SKM-1 treated with dmso at 0.1 percent for 144 hours (cell line): ENCODE results near the gene GPR32.
"Not testable (repeated sequence)": the region's sequence is repeated elsewhere in the genome, so short reads cannot be mapped to it uniquely, and the experiment has no call there.

Experiments
- DNase-seq: peaks from one replicate; lab custom pipeline; 2025; ENCODE audit not compliant: unreplicated experiment; lab: John Stamatoyannopoulos, UW

The GPR32 gene, protein sequence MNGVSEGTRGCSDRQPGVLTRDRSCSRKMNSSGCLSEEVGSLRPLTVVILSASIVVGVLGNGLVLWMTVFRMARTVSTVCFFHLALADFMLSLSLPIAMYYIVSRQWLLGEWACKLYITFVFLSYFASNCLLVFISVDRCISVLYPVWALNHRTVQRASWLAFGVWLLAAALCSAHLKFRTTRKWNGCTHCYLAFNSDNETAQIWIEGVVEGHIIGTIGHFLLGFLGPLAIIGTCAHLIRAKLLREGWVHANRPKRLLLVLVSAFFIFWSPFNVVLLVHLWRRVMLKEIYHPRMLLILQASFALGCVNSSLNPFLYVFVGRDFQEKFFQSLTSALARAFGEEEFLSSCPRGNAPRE

GRCh38 chr19:50770164-50770563 lies at the start of gene GPR32:
Gene GPR32, plus strand, starts transcription at chr19:50770464. Its CDS starts 137 bp downstream, at chr19:50770601.
- not testable (repeated sequence) for DNase-seq

GRCh38 chr19:50720921-50721381 lies 49.3 kb upstream of the GPR32 start:
- peak; percentile 25 for DNase-seq

DNA sequence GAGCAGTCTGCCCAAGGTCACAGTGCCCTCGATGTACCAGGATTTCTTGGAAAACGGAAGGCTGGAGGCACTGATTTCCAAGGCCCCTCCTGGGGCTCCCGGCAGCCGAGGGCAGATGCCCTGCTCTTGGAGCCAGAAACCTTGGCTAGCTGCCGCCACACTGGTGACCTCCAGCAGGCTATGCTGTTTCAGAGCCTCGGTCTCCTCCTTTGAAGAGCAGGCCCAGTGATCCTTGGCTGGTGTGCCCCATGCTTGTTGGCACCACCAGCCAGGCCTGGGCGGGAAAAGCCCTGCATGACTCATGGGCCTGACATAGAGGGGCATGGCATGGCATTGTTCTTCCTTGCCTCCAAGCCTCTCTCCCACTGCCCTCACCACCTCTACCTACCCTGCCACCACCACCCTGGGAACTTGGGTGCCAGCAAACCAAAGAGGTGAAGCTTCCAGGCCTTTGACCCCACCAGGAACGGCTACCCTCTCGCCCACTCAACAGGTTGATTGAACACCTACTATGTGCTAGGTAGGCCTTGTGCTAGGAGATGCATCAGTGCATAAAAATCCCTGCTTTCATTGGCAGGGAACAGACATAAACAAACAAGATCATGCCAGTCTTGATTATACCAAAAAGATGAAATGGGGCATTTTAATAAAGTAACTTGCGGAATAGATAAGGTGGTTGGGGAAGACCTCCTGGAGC lies 48.7 kb upstream of the GPR32 start:
- no peak for DNase-seq

DNA sequence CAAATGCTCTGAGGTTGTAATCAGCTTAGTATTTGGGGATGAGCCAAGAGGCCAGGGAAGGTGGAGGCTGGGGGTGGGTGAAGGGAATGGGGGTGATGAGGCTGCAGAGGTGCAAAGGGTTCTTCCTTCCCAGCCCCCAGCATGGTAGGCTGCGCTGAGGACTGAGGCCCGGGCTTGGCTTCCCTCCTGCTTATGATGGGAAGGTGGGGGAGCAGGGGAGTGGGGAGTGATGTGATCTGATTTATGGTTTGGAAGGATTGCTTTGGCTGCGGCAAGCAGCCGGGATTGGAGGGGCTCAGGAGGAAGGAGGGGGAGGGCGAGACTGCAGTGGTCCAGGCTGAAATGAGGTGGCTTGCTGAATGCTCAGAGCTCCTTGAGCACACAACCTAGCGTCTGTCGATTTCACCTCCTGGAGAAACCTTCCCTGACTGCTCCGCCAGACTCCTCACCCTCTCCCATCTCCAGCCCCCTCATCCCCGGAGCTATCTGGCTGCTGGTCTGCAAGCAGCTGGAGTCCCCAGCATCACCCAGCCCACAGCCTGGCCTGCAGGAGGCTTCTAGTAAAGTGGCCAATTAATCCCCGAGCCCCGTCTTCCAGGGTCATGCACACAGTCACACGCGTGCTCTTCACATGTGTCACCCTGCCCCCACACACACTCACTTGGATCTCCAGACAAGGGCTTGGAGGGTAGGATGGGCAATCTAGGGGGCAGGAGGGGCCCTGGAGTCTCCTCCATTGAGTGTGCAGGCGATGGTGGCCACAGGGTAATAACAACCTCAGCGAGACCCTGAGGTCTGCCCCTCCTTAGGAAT lies 47.9 kb upstream of the GPR32 start:
- no peak for DNase-seq

DNA sequence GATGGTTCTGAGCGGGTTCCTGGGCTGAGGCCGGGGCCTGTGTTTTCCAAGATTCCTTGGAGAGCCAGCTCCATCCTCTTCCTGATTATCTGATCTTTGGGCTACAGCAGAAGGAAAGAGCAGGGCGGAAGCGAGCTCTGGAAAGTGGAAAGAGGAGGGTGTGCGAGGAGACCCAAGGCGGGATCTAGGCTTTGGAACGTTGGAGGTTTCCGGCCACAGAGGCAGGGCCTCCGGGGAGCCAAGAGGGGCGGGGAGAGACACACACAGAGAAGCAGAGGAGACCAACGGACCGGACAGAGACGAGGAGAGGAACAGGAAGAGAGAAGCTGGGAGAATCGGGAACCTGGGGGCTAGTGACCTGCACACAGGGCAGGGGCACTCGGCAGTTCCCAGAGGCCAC lies 47.2 kb upstream of the GPR32 start, which contains the start of gene CLEC11A:
TSS of gene CLEC11A (plus strand) at position 296 of the 400 bp plus-strand sequence. CDS start 162 bp downstream, outside the sequence.
- peak; percentile 60 for DNase-seq

GRCh38 chr19:50723735-50724521 lies 46.3 kb upstream of the GPR32 start:
- DNase-seq, result no peak

DNA sequence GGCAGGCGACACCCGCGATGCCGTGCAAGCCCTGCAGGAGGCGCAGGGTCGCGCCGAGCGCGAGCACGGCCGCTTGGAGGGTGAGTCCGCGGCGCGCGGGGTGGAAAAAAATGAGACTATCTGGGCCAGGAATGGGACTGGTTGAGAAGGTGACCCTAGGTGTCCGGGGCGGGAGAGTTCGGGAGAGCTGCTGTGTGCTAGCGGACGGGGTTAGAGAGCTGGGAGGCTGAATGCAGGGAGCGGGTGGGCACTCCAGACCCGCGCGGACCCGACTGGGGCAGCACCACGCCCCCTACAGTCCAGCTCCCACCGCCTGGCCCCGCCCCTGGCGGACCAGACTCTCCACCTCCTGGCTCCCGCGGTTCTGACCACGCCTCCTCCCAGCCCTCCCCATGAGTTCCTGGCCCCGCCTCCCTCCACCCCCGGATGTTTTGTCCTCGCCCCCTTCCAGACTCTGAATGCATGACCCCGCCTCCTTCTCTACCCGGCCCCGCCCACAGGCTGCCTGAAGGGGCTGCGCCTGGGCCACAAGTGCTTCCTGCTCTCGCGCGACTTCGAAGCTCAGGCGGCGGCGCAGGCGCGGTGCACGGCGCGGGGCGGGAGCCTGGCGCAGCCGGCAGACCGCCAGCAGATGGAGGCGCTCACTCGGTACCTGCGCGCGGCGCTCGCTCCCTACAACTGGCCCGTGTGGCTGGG lies 45.6 kb upstream of the GPR32 start:
- DNase-seq, result peak; percentile 84

DNA sequence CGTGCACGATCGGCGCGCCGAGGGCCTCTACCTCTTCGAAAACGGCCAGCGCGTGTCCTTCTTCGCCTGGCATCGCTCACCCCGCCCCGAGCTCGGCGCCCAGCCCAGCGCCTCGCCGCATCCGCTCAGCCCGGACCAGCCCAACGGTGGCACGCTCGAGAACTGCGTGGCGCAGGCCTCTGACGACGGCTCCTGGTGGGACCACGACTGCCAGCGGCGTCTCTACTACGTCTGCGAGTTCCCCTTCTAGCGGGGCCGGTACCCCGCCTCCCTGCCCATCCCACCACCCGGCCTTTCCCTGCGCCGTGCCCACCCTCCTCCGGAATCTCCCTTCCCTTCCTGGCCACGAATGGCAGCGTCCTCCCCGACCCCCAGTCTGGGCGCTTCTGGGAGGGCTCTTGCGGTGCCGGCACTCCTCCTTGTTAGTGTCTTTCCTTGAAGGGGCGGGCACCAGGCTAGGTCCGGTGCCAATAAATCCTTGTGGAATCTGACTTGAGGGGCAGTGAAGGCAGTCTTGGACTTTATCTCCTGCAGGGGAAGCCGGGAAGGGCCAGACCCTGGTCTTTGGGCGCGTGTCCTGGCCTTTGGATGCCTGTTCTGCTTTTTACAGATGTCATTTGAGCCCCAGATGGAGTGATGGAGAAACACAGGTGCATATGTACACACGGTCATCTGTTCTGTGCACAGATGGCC lies 44.9 kb upstream of the GPR32 start:
- DNase-seq, result no peak

- DNase-seq, result no peak
Observed at GRCh38 chr19:50725911-50726230, 44.4 kb upstream of the GPR32 start.

DNA sequence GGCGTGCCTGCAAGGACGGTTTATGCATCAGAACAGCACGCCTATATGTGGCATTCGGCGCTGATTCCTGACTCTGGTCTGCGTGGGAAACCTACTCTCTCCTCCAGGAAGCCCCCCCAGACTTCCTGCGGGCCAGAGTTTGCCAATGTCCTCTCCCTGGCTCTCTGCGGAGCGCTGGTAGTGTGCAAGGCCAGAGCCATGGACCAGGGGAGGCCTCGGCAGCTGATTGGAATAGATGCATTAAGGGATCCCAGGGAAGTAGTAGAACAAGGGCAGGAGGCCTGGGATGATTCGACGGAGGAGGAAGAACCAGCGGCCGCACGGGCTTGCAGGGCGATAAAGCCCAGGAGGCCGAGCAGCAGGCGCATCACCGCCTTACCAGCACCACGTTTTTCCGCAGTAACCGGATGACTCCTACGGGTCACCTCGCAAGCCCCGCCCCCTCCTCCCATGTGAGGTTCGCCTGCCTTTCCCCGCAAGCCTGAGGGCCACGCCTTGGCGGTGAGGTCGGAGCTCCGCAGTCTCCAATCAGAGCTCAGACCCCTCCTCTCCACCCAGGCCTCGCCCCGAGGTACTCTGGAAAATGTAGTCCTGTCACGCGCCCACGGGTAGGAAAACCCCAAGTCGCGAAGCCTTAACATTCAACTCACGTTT lies 42.1 kb upstream of the GPR32 start:
- DNase-seq, result no peak

DNA sequence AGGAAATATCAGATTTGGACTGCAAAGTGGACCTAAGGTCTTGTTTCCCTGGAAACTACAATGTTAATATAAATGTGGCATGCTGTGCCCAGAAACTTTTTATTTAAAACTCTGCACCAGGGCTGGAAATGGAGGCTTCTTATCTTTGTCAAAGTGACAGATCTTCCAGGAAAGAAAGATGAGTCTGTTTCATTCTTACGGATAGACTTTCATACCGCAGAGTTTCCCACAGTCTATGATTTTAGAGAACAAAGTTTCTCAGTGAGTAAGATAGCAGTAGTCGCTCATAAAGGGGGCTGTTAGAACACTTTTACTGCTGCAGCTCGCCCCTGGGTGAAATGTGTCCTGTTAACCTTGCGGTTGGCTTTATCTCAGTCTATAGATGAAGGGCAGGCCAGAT lies 40.4 kb upstream of the GPR32 start:
- DNase-seq, result no peak

DNA sequence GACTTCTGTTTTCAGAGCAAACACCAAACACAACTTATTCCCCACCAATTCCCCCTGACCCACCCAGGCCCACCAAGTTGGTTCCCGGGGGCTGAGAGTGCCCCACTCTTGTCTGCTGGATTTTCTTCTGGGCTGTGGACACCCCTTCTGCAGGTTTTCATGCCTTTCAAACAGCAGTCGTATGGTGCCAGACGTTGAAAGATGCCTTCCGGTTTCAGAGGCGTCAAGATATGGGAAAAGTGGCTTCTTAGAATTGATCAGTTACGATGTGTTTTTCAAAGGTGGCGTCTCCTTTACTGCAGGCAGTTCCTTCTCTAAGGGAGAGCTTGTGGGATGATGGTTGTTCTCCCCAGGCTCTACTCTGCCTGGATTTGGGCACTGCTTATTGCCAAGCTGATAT lies 34.4 kb upstream of the GPR32 start:
- DNase-seq, result no peak

DNA sequence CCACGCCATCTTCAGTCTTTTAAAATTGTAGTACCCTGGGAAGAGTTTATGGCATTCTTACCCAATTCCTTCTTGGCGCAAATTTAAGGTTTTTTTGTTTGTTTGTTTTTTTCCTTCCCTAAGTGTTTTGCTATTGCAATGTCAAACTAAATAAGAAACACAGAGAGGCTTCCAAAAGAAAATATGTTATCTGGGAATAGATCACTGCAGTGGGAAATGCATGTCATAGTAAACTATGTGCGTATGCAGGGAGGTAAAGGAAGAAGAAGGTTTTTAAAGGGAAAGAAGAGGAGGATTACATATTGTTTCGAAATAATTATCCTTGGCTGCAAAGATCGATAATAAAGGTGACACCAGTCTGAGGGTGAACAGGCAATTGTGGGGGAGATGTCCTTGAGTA lies 33.9 kb upstream of the GPR32 start:
- DNase-seq, result no peak

- no peak for DNase-seq
Observed at GRCh38 chr19:50739132-50739913, 30.9 kb upstream of the GPR32 start.

GRCh38 chr19:50739914-50740426 lies 30.3 kb upstream of the GPR32 start:
- no peak for DNase-seq

- DNase-seq, result no peak
Observed at GRCh38 chr19:50741179-50741933, 28.9 kb upstream of the GPR32 start.

- no peak for DNase-seq
Observed at GRCh38 chr19:50743537-50743936, 26.7 kb upstream of the GPR32 start.
